OCI-LY7 (cell line): ENCODE results near the gene GAN.

Source experiments
- CTCF ChIP-seq: fragments of 200-600 bp; sonication (generic); conservative IDR thresholded peaks from 2 replicates; pipeline ENCODE4 v1.5.1; 2014; ENCODE audit warnings: mild to moderate bottlenecking, antibody characterized with exemption, low read length, moderate library complexity, mixed read lengths
- EZH2phosphoT487 ChIP-seq: fragments of 200-600 bp; sonication (generic); IDR thresholded peaks from 2 replicates; pipeline ENCODE4 v1.6.1; 2018; ENCODE audit warnings: low read depth, borderline replicate concordance, mild to moderate bottlenecking, mixed run types, antibody characterized with exemption, low read length, moderate library complexity, mixed read lengths

DNA sequence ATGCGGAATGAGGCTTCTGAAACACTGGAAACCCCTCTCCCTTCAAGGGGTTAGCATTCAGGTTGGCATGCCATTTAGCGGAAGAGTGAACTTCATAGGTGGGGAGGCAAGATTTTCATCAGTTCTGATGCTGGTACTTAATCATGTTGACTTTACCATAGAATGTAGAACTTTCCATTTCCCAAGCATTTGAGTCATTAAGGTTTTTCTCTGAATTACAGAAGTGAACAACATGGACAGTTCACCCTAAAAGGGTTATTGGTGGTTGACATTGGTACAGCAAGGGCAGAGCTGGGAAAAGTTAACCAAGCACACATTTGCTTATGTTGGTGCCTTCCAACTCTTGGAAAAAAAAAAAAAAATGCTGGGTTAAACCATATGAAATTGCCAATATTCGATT is 39.1 kb downstream of the GAN start:
- TF ChIP-seq CTCF (no peak), EZH2phosphoT487 (no peak)
